ENCODE results near the gene DACH1.

DNA sequence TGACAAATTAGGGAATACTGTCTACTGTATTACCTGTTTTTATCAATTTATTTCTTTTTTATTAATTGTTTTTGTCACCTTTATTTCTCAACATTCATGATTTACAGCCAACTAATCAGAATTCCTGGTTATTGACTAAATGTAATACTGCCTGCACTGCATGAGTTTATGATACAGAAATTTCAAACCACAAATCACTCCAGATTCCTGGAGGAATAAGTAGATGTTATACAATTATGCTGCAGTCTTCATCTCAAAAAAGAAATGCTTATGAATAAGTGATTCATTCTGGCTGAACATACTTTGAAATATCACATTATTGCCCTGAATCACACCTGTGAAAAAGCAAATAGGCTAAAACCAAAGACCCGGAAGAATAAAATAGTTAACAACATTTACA is 249.7 kb downstream of the DACH1 start:
- TF ChIP-seq FOXP1 (CRISPR knock-in tag; IDR thresholded peaks at IDR 0.05; ENCODE audit: borderline replicate concordance), result no peak
- TF ChIP-seq CTCF (IDR thresholded peaks at IDR 0.05), result no peak
- TF ChIP-seq, protein P1, sequence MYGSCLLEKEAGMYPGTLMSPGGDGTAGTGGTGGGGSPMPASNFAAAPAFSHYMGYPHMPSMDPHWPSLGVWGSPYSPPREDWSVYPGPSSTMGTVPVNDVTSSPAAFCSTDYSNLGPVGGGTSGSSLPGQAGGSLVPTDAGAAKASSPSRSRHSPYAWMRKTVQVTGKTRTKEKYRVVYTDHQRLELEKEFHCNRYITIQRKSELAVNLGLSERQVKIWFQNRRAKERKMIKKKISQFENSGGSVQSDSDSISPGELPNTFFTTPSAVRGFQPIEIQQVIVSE (CRISPR knock-in tag; IDR thresholded peaks at IDR 0.05; ENCODE audit: borderline replicate concordance), result no peak
- TF ChIP-seq NR2C2 (CRISPR knock-in tag; IDR thresholded peaks at IDR 0.05), result no peak
- no peak for TF ChIP-seq ZNF121 (CRISPR knock-in tag; IDR thresholded peaks at IDR 0.05)
- TF ChIP-seq RELA (CRISPR knock-in tag; IDR thresholded peaks at IDR 0.05; ENCODE audit: borderline replicate concordance), result no peak
- no peak for TF ChIP-seq JUN (CRISPR knock-in tag; IDR thresholded peaks at IDR 0.05)
- TF ChIP-seq, protein P2, sequence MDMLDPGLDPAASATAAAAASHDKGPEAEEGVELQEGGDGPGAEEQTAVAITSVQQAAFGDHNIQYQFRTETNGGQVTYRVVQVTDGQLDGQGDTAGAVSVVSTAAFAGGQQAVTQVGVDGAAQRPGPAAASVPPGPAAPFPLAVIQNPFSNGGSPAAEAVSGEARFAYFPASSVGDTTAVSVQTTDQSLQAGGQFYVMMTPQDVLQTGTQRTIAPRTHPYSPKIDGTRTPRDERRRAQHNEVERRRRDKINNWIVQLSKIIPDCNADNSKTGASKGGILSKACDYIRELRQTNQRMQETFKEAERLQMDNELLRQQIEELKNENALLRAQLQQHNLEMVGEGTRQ (CRISPR knock-in tag; IDR thresholded peaks at IDR 0.05), result no peak
- TF ChIP-seq, protein P3, sequence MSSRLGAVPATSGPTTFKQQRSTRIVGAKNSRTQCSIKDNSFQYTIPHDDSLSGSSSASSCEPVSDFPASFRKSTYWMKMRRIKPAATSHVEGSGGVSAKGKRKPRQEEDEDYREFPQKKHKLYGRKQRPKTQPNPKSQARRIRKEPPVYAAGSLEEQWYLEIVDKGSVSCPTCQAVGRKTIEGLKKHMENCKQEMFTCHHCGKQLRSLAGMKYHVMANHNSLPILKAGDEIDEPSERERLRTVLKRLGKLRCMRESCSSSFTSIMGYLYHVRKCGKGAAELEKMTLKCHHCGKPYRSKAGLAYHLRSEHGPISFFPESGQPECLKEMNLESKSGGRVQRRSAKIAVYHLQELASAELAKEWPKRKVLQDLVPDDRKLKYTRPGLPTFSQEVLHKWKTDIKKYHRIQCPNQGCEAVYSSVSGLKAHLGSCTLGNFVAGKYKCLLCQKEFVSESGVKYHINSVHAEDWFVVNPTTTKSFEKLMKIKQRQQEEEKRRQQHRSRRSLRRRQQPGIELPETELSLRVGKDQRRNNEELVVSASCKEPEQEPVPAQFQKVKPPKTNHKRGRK (CRISPR knock-in tag; IDR thresholded peaks at IDR 0.05; ENCODE audit: borderline replicate concordance), result no peak
